Omental fat pad (tissue), 4 donors: ENCODE results near the gene FADS1. TPM values are rescaled to one million over a fixed set of nuclear protein-coding genes. Genes with fewer than 3 reads are reported as not detected.

Experiments used
- ATAC-seq: fragments of 150-250 bp; one replicate; pipeline ENCODE4 v1.9.1; 2016; ENCODE audit warnings: mild to moderate bottlenecking, moderate library complexity; ENCODE audit not compliant: low FRiP score
- DNase-seq: peaks from one replicate; pipeline ENCODE4 v3.0.0-alpha.2; 2019; ENCODE audit warnings: low spot score
- CTCF ChIP-seq, 3 donors: fragments of 450-650 bp; IDR thresholded peaks; one replicate each; pipeline ENCODE4 v1.5.1; 2016 to 2017; ENCODE audit warnings: antibody characterized with exemption in 3 of 3, mild to moderate bottlenecking in 3 of 3, moderate library complexity in 2 of 3
- total RNA-seq, 4 donors: library from RNA; depleted of rRNA; stranded (reverse); fragments of >200 nt; gene quantifications; one replicate each; pipeline ENCODE4 v1.1.0, GENCODE V29; 2016

Gene FADS1
- total RNA-seq, 4 donors from 2014 or later = 20.1 to 49.1 (median 22.0) TPM

- no peak for DNase-seq
- no peak for ATAC-seq
- no peak for TF ChIP-seq CTCF (IDR thresholded peaks at IDR 0.05)
Observed at GRCh38 chr11:61802605-61803004, 14.2 kb downstream of the FADS1 start.

- no peak for TF ChIP-seq CTCF (IDR thresholded peaks at IDR 0.05)
- DNase-seq (no peak), ATAC-seq (no peak)
Observed at GRCh38 chr11:61800331-61801281, 16.2 kb downstream of the FADS1 start.

GRCh38 chr11:61799665-61800284 lies 17.0 kb downstream of the FADS1 start:
- TF ChIP-seq CTCF (IDR thresholded peaks at IDR 0.05) = no peak
- ATAC-seq (no peak), DNase-seq (no peak)

- ATAC-seq (peak; percentile 42), DNase-seq (peak; percentile 66)
- TF ChIP-seq CTCF (IDR thresholded peaks at IDR 0.05) = peak in 1 of 3 donors; percentile 49
Observed at GRCh38 chr11:61797263-61797944, 19.4 kb downstream of the FADS1 start.

GRCh38 chr11:61795876-61796526 lies 20.8 kb downstream of the FADS1 start:
- no peak for TF ChIP-seq CTCF (IDR thresholded peaks at IDR 0.05)
- ATAC-seq = no peak
- no peak for DNase-seq

- DNase-seq (no peak), ATAC-seq (no peak)
- no peak for TF ChIP-seq CTCF (IDR thresholded peaks at IDR 0.05)
Observed at GRCh38 chr11:61795459-61795858, 21.3 kb downstream of the FADS1 start.
